OCI-LY1 (cell line): Measurements from ENCODE around the gene ALOX5.

Experiments
- H2AFZ ChIP-seq: fragments of 200-600 bp; sonication (generic), shearing (Covaris generic); 2 replicates; pipeline ENCODE4 v1.6.0; 2014; ENCODE audit warnings: antibody characterized with exemption, mild to moderate bottlenecking, low read length
- H3F3A ChIP-seq: fragments of 200-600 bp; sonication (generic), shearing (Covaris generic); 2 replicates; pipeline ENCODE4 v1.6.0; 2014; ENCODE audit warnings: mild to moderate bottlenecking, antibody characterized with exemption, low read length, moderate library complexity; ENCODE audit not compliant: insufficient read depth
- H3K27ac ChIP-seq: fragments of 200-600 bp; sonication (generic); 2 replicates; pipeline ENCODE4 v1.5.1; 2014; ENCODE audit warnings: low read length, mixed run types, mild to moderate bottlenecking, low read depth; ENCODE audit not compliant: poor library complexity, severe bottlenecking
- H3K27me3 ChIP-seq: fragments of 200-600 bp; sonication (generic); 2 replicates; pipeline ENCODE4 v1.6.0; 2014; ENCODE audit warnings: antibody characterized with exemption, mild to moderate bottlenecking, low read length, moderate library complexity; ENCODE audit not compliant: insufficient read depth
- H3K36me3 ChIP-seq: fragments of 200-600 bp; sonication (generic); 2 replicates; pipeline ENCODE4 v1.6.1; 2014; ENCODE audit warnings: mild to moderate bottlenecking, antibody characterized with exemption, low read length, moderate library complexity, mixed read lengths; ENCODE audit not compliant: insufficient read depth
- H3K4me1 ChIP-seq: fragments of 200-600 bp; sonication (generic); 2 replicates; pipeline ENCODE4 v1.5.1; 2014; ENCODE audit warnings: mild to moderate bottlenecking, low read length, moderate library complexity; ENCODE audit not compliant: insufficient read depth, severe bottlenecking
- H3K4me2 ChIP-seq: fragments of 200-600 bp; sonication (generic), shearing (Covaris generic); 2 replicates; pipeline ENCODE4 v1.6.1; 2014; ENCODE audit warnings: low read length
- H3K4me3 ChIP-seq: fragments of 200-600 bp; sonication (generic); 2 replicates; pipeline ENCODE4 v1.5.1; 2014; ENCODE audit warnings: low read length, low read depth, mild to moderate bottlenecking, mixed read lengths; ENCODE audit not compliant: poor library complexity, severe bottlenecking
- H3K79me2 ChIP-seq: fragments of 200-600 bp; shearing (Covaris generic); 2 replicates; pipeline ENCODE4 v1.6.1; 2016; ENCODE audit warnings: mixed run types, low read length, mixed read lengths; ENCODE audit not compliant: insufficient read depth
- H3K9ac ChIP-seq: fragments of 200-600 bp; sonication (generic), shearing (Covaris generic); 2 replicates; pipeline ENCODE4 v1.6.1; 2014; ENCODE audit warnings: mild to moderate bottlenecking, low read length, mixed read lengths
- H3K9me2 ChIP-seq: fragments of 200-600 bp; sonication (generic), shearing (Covaris generic); 2 replicates; pipeline ENCODE4 v1.6.1; 2014; ENCODE audit warnings: low read depth, mild to moderate bottlenecking, low read length, mixed read lengths
- H3K9me3 ChIP-seq: fragments of 200-600 bp; shearing (Covaris generic); 2 replicates; pipeline ENCODE4 v1.6.1; 2014; ENCODE audit warnings: low read length, mixed read lengths
- H4K20me1 ChIP-seq: fragments of 200-600 bp; sonication (generic), shearing (Covaris generic); 2 replicates; pipeline ENCODE4 v1.6.0; 2016; ENCODE audit warnings: mild to moderate bottlenecking, low read length; ENCODE audit not compliant: insufficient read depth
- CTCF ChIP-seq: fragments of 200-600 bp; sonication (generic), shearing (Covaris generic); IDR thresholded peaks from 2 replicates; pipeline ENCODE4 v1.5.1; 2017; ENCODE audit warnings: mild to moderate bottlenecking, antibody characterized with exemption, low read length, moderate library complexity, mixed read lengths
- EZH2 ChIP-seq: fragments of 200-600 bp; sonication (generic), shearing (Covaris generic); IDR thresholded peaks from 2 replicates; pipeline ENCODE4 v1.8.0; 2017; ENCODE audit warnings: borderline replicate concordance, mixed run types, mild to moderate bottlenecking, antibody characterized with exemption, low read length, moderate library complexity, mixed read lengths

Gene ALOX5

GRCh38 chr10:45460235-45460878 lies 86.3 kb downstream of the ALOX5 start:
- peak overlapping the region; percentile 55 for H3K4me2 ChIP-seq
- peak overlapping the region; percentile 26 for H3K4me3 ChIP-seq
- H3K9me2 ChIP-seq = no peaks in the 10 kb centered on the region
- H4K20me1 ChIP-seq = no peaks in the 10 kb centered on the region
- H3K36me3 ChIP-seq = peaks cover 22% of the 10 kb centered on the region
- H3K27me3 ChIP-seq = no peaks in the 10 kb centered on the region
- H3K9ac ChIP-seq = peak overlapping the region; percentile 65
- H3K4me1 ChIP-seq = peaks cover 79% of the 10 kb centered on the region
- no peak overlapping the region; the same call in 1 of the 2 replicates for H2AFZ ChIP-seq
- no peak for TF ChIP-seq CTCF
- TF ChIP-seq EZH2 = no peak
- no peaks in the 10 kb centered on the region for H3K79me2 ChIP-seq
- no peaks in the 10 kb centered on the region for H3K9me3 ChIP-seq
- peak overlapping the region; percentile 90 for H3K27ac ChIP-seq
- H3F3A ChIP-seq = peaks cover 3% of the 10 kb centered on the region

GRCh38 chr10:45461034-45461433 lies 87.0 kb downstream of the ALOX5 start:
- Histone ChIP-seq H3K9me3 (no peaks in the 10 kb centered on the region), H3K36me3 (peaks cover 22% of the 10 kb centered on the region), H3K4me1 (peaks cover 80% of the 10 kb centered on the region), H3K9ac (peak overlapping the region; percentile 65), H3K4me2 (peak overlapping the region; percentile 55), H3K27me3 (no peaks in the 10 kb centered on the region), H3K27ac (peak overlapping the region; percentile 90), H2AFZ (no peak overlapping the region), H3K9me2 (no peaks in the 10 kb centered on the region), H4K20me1 (no peaks in the 10 kb centered on the region), H3K4me3 (peak overlapping the region; percentile 26), H3K79me2 (no peaks in the 10 kb centered on the region), H3F3A (peaks cover 3% of the 10 kb centered on the region)
- no peak for TF ChIP-seq EZH2
- no peak for TF ChIP-seq CTCF

GRCh38 chr10:45463244-45464116 lies 89.5 kb downstream of the ALOX5 start:
- Histone ChIP-seq H3K4me3 (peak overlapping the region; percentile 48), H3K79me2 (no peaks in the 10 kb centered on the region), H3K9ac (peak overlapping the region; percentile 52), H4K20me1 (no peaks in the 10 kb centered on the region), H3K4me1 (peaks cover 74% of the 10 kb centered on the region), H3K9me2 (no peaks in the 10 kb centered on the region), H3K9me3 (no peaks in the 10 kb centered on the region), H3K36me3 (peaks cover 8% of the 10 kb centered on the region), H3F3A (peaks cover 3% of the 10 kb centered on the region), H2AFZ (no peak overlapping the region), H3K27ac (peak overlapping the region; percentile 90), H3K27me3 (no peaks in the 10 kb centered on the region), H3K4me2 (peak overlapping the region; percentile 55)
- TF ChIP-seq EZH2 = no peak
- no peak for TF ChIP-seq CTCF
